Panc1 (cell line): ENCODE measurements around the gene RASGEF1C.

Experiments used
- TCF7L2 ChIP-seq: IDR thresholded peaks from 2 replicates; pipeline ENCODE4 v1.6.1; 2011; ENCODE audit warnings: mild to moderate bottlenecking, low read depth, low read length, inconsistent platforms
- TF ChIP-seq, protein P1 (sequence below): fragments of 450-650 bp; IDR thresholded peaks from 2 replicates; pipeline ENCODE4 v1.5.1; 2017; ENCODE audit warnings: mild to moderate bottlenecking

DNA sequence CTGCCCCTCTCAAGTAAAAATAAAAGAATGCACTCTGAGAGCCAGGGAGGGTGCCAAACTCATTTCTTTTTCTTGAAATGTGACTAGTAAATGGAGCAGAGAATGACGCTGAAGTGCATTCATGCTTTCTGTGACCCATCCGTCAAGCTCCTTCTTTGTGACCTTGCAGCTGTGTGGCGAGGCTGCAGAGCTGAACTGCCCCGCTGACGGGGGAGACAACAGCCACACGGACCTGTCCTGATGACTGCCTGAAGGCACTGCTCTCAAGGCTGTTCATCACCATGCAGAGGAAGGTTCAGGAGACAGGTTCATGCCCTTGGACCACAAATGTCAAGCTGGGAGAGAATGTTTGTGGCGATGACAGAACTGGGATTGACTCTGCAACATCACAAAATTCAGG is 21.0 kb upstream of the RASGEF1C start:
- TF ChIP-seq, protein P1, sequence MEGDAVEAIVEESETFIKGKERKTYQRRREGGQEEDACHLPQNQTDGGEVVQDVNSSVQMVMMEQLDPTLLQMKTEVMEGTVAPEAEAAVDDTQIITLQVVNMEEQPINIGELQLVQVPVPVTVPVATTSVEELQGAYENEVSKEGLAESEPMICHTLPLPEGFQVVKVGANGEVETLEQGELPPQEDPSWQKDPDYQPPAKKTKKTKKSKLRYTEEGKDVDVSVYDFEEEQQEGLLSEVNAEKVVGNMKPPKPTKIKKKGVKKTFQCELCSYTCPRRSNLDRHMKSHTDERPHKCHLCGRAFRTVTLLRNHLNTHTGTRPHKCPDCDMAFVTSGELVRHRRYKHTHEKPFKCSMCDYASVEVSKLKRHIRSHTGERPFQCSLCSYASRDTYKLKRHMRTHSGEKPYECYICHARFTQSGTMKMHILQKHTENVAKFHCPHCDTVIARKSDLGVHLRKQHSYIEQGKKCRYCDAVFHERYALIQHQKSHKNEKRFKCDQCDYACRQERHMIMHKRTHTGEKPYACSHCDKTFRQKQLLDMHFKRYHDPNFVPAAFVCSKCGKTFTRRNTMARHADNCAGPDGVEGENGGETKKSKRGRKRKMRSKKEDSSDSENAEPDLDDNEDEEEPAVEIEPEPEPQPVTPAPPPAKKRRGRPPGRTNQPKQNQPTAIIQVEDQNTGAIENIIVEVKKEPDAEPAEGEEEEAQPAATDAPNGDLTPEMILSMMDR: no peak
- TF ChIP-seq TCF7L2: no peak
